ENCODE measurements around the gene COMMD6. TPM values are rescaled to one million over a fixed set of nuclear protein-coding genes. Genes with fewer than 3 reads are reported as not detected.

COMMD6 gene
- total RNA-seq, 1 donor from 2014 or later = 155 TPM

DNA sequence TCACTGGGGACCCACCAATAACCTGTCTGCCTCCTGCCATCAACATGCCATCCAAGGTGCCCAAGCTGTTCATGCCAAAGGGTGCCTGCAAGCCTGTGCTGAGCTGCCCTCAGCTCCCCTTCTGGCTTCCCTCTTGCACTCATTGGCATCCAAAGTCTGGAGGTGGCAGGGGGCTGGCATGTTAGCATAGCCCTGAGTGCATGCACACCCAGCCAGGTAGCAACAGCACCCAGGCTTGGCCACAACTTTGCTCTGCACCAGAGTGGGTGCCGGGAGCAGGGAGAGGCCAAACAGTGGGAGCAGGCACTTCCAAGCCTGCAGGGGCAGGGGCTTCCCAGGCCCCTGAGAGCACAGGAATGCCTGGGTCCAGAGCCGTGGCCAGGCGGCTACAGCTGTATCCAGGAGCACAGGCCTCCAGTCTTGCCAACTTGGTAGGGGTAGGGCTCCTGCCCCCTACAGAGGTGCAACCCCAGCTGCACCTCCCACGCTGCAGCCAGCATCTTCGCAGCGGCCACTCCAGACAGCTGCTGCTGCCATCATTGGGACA, 29.6 kb downstream of the COMMD6 start:
- DNase-seq (ENCODE audit: low read depth) = no peak
- H3K36me3 ChIP-seq (ENCODE audit: control insufficient read depth, insufficient read depth, low read length) = no peaks in the 10 kb centered on the region
- TF ChIP-seq, protein P1, sequence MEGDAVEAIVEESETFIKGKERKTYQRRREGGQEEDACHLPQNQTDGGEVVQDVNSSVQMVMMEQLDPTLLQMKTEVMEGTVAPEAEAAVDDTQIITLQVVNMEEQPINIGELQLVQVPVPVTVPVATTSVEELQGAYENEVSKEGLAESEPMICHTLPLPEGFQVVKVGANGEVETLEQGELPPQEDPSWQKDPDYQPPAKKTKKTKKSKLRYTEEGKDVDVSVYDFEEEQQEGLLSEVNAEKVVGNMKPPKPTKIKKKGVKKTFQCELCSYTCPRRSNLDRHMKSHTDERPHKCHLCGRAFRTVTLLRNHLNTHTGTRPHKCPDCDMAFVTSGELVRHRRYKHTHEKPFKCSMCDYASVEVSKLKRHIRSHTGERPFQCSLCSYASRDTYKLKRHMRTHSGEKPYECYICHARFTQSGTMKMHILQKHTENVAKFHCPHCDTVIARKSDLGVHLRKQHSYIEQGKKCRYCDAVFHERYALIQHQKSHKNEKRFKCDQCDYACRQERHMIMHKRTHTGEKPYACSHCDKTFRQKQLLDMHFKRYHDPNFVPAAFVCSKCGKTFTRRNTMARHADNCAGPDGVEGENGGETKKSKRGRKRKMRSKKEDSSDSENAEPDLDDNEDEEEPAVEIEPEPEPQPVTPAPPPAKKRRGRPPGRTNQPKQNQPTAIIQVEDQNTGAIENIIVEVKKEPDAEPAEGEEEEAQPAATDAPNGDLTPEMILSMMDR (IDR thresholded peaks at IDR 0.05; ENCODE audit: insufficient read depth, low read length, poor library complexity, severe bottlenecking) = no peak
- no peaks in the 10 kb centered on the region for H3K27me3 ChIP-seq (ENCODE audit: control insufficient read depth, insufficient read depth, low read length)
- no peak overlapping the region for H3K4me3 ChIP-seq (ENCODE audit: low read depth, low read length)

DNA sequence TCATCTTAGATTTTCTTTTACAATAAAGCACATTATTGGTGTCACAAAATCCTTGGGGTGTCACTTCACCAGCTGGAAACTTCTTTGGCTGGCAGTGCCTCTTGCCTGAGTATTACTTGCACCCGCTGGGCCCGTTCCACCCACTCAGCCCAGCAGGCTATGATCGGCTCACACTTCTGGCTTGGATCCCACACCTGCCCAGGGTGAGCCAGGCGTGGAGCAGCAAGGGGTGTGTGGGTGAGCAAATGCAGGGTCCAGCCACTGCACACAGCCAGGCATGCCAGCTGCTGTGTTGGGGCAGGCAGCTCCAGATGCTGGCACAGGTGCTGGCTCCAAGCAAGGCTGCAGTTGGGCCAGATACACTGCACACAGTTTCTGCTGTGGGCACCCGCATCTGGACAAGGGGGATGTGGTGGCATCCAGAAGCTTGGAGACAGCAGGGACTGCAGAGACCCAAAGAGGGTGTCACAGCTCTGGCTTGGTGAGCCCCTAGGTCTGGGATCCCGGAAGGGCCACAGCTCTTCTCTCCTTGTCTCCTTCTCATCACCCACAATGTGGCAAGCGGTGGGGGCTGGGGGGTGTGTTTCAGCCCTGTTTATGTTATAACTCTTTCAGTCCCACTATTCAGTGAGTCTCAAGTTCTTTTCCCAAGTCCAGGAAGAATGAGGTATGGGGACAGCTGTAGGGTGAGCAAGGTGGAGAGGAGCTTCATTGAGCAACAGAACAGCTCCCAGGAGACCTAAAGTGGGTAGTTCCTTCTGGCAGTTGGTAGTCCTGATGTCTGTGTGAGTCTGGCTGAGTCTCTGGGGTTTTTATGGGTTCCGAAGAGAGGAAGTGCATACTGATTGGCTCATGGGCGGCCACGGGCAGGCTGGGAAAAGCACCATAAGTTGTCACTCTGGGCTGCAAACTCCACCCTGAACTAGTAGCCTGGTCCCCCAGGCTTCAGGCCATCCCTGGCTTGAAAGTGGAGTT, 30.3 kb downstream of the COMMD6 start:
- H3K36me3 ChIP-seq (ENCODE audit: control insufficient read depth, insufficient read depth, low read length) = no peaks in the 10 kb centered on the region
- H3K4me3 ChIP-seq (ENCODE audit: low read depth, low read length) = no peak overlapping the region
- DNase-seq (ENCODE audit: low read depth) = no peak
- TF ChIP-seq, protein P1 (IDR thresholded peaks at IDR 0.05; ENCODE audit: insufficient read depth, low read length, poor library complexity, severe bottlenecking) = no peak
- no peaks in the 10 kb centered on the region for H3K27me3 ChIP-seq (ENCODE audit: control insufficient read depth, insufficient read depth, low read length)

DNA sequence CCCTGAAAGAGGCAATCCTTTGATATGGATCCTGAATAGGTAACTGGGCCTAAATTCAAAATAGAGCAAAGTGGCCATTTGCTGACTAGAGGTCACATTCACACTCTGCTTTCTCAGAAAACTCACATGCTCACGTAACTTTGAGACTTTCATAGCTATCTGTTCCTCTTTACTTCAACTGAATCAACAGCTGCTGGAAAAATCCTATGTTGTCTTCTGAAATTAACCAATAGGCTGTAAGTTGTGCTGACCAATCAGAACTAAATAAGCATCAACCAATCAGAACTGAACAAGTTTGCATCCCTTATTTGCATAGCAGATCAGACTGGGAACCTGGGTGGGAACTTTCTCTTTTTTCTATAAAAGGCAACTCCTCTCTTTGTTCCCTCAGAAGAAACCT, 31.6 kb downstream of the COMMD6 start:
- Histone ChIP-seq H3K4me3 (ENCODE audit: low read depth, low read length) (no peak overlapping the region), H3K36me3 (ENCODE audit: control insufficient read depth, insufficient read depth, low read length) (no peaks in the 10 kb centered on the region), H3K27me3 (ENCODE audit: control insufficient read depth, insufficient read depth, low read length) (no peaks in the 10 kb centered on the region)
- no peak for DNase-seq (ENCODE audit: low read depth)
- TF ChIP-seq, protein P1 (IDR thresholded peaks at IDR 0.05; ENCODE audit: insufficient read depth, low read length, poor library complexity, severe bottlenecking) = no peak

DNA sequence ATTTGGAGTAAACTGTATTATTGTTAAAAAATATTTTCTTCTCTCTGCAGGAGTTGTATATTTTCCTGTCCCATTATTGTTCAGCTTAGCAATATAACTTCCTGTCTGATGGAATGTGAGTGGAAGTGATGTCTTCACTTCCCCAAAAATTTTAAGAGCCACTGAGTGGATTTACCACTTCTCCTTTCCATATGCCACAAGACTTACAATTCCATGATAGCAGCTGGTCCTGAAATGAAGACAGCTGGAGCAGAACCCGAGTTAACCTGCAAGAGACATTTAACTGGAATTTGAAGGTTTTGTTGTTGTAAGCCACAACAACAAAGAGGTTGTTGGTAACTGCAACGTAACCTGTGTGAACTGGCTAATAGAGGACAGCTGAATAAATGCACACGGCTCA, 32.3 kb downstream of the COMMD6 start:
- Histone ChIP-seq H3K27me3 (ENCODE audit: control insufficient read depth, insufficient read depth, low read length) (no peaks in the 10 kb centered on the region), H3K4me3 (ENCODE audit: low read depth, low read length) (no peak overlapping the region), H3K36me3 (ENCODE audit: control insufficient read depth, insufficient read depth, low read length) (no peaks in the 10 kb centered on the region)
- TF ChIP-seq, protein P1 (IDR thresholded peaks at IDR 0.05; ENCODE audit: insufficient read depth, low read length, poor library complexity, severe bottlenecking) = no peak
- no peak for DNase-seq (ENCODE audit: low read depth)

DNA sequence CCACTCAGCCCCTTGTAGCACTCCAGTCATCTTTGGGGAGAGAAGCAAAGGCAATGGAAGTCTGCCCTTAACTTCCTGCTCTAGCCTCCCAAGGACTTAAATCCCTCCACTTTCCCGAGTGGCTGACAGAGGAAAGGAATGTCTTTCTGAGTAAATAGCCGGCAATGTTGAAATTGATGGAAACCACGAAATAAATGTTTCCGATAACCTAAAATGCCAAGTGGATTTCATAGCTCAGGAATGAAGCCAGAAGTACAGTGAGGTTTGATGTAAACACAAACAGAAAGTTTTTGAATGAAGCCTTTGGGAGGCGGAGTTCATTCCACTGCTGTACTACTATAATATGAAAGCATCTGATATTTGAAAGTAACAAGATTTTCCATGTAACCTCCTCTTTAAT, 41.7 kb downstream of the COMMD6 start:
- DNase-seq (ENCODE audit: low read depth) = no peak
- no peak overlapping the region for H3K4me3 ChIP-seq (ENCODE audit: low read depth, low read length)
- TF ChIP-seq, protein P1 (IDR thresholded peaks at IDR 0.05; ENCODE audit: insufficient read depth, low read length, poor library complexity, severe bottlenecking) = no peak
- no peaks in the 10 kb centered on the region for H3K27me3 ChIP-seq (ENCODE audit: control insufficient read depth, insufficient read depth, low read length)
- no peaks in the 10 kb centered on the region for H3K36me3 ChIP-seq (ENCODE audit: control insufficient read depth, insufficient read depth, low read length)

Data from kidney epithelial cell (primary cell).